Hippocampal formation (tissue), 2 donors: Measurements from ENCODE around the gene CCSER1.
"Not testable (repeated sequence)": the region's sequence is repeated elsewhere in the genome, so short reads cannot be mapped to it uniquely, and the experiment has no call there.

Source experiments
- DNase-seq, 2 donors: peaks; one replicate each; lab custom pipeline; 2025; lab: John Stamatoyannopoulos, UW

The CCSER1 gene

GRCh38 chr4:90444904-90445303 lies 317.7 kb downstream of the CCSER1 start:
- no peak for DNase-seq

GRCh38 chr4:90445380-90445779 lies 318.2 kb downstream of the CCSER1 start:
- no peak for DNase-seq

GRCh38 chr4:90449626-90450025 lies 322.4 kb downstream of the CCSER1 start:
- DNase-seq: no peak

- DNase-seq: no peak
Measured at GRCh38 chr4:90456891-90457290, 329.7 kb downstream of the CCSER1 start.

GRCh38 chr4:90457817-90458216 lies 330.6 kb downstream of the CCSER1 start:
- DNase-seq: no peak

GRCh38 chr4:90458576-90458975 lies 331.4 kb downstream of the CCSER1 start:
- no peak for DNase-seq

- DNase-seq: no peak
Measured at GRCh38 chr4:90474484-90474883, 347.3 kb downstream of the CCSER1 start.

GRCh38 chr4:90476019-90476418 lies 348.8 kb downstream of the CCSER1 start:
- DNase-seq: no peak

- no peak for DNase-seq
Measured at GRCh38 chr4:90476586-90476985, 349.4 kb downstream of the CCSER1 start.

- DNase-seq: not testable (repeated sequence)
Measured at GRCh38 chr4:90484894-90485293, 357.7 kb downstream of the CCSER1 start.

- no peak for DNase-seq
Measured at GRCh38 chr4:90486346-90486745, 359.2 kb downstream of the CCSER1 start.

GRCh38 chr4:90495211-90495610 lies 368.0 kb downstream of the CCSER1 start:
- no peak for DNase-seq

- DNase-seq: no peak
Measured at GRCh38 chr4:90495936-90496335, 368.7 kb downstream of the CCSER1 start.

GRCh38 chr4:90498175-90498574 lies 371.0 kb downstream of the CCSER1 start:
- no peak for DNase-seq

GRCh38 chr4:90503677-90504076 lies 376.5 kb downstream of the CCSER1 start:
- DNase-seq: no peak

- DNase-seq: no peak
Measured at GRCh38 chr4:90515191-90515590, 388.0 kb downstream of the CCSER1 start.

GRCh38 chr4:90528551-90528950 lies 401.4 kb downstream of the CCSER1 start:
- DNase-seq: no peak

- DNase-seq: no peak
Measured at GRCh38 chr4:90536408-90536807, 409.2 kb downstream of the CCSER1 start.

GRCh38 chr4:90537491-90537890 lies 410.3 kb downstream of the CCSER1 start:
- DNase-seq: no peak

- no peak for DNase-seq
Measured at GRCh38 chr4:90540536-90540935, 413.3 kb downstream of the CCSER1 start.

GRCh38 chr4:90542216-90542615 lies 415.0 kb downstream of the CCSER1 start:
- no peak for DNase-seq

- DNase-seq: no peak
Measured at GRCh38 chr4:90543419-90544170, 416.4 kb downstream of the CCSER1 start.

GRCh38 chr4:90544532-90545045 lies 417.4 kb downstream of the CCSER1 start:
- no peak for DNase-seq

GRCh38 chr4:90545380-90545779 lies 418.2 kb downstream of the CCSER1 start:
- no peak for DNase-seq
